HS-5 (cell line): ENCODE measurements around the gene RASD2.

Experiments
- DNase-seq: peaks from one replicate; pipeline ENCODE4 v3.0.0-alpha.2; 2012; ENCODE audit warnings: low read depth

The RASD2 gene

GRCh38 chr22:35560366-35560765, 19.7 kb downstream of the RASD2 start:
- DNase-seq, result no peak

GRCh38 chr22:35560824-35561223, 20.2 kb downstream of the RASD2 start:
- DNase-seq, result no peak

DNA sequence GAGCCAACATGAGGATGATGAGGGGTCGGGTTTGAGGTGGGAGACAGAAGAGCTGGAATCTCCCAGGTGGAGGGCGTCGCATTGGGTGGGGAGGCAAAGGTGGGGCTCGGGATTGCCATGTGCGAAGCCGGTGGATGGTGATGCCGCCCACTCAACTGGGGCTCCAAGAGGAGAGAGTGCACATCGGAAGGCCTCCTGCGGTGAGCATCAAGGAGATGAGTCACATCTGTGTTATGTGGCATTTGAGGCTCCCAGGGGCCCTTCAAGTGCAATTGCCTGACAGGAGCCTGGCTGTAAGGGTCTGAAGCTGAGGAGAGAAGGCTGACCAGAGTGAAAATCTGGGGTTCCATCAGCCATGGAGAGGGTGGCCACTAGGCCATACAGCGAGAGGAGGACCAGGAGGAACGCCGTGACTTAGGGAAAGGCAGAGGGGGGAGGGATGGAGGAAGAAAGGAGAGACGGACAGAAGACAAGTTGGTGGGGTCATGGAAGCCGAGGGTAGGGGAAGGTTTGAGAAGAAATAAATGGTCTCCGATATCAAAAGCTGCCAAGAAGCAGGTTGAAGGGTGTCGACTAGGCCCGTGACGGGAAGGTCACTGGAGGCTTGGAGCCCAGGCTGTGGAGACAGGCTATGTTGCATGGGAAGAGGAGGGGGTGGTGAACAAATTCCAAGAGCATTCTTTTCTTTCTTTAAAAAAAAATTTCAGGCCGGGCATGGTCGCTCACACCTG, 21.3 kb downstream of the RASD2 start:
- peak; percentile 43 for DNase-seq

DNA sequence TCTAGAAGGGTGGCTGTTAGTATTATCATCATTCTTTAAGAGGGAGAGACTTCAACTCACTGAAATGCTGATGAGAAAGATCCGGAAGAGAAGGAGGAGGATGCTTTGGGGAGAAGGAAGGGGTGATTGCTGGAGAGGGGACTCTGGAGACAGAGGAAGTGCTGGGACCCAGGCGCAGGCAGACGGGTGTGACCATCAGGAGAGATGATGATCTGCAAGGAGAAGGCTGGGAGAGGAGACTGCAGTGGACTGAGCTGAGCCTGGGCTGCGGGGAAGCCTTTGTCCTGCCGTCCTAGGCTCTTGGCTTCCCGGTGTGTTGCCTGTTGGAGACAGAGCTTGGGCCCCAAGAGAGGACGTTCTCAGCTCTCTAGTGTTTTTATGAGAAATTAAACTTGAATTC, 22.6 kb downstream of the RASD2 start:
- no peak for DNase-seq

GRCh38 chr22:35564975-35565867, 24.6 kb downstream of the RASD2 start:
- no peak for DNase-seq

DNA sequence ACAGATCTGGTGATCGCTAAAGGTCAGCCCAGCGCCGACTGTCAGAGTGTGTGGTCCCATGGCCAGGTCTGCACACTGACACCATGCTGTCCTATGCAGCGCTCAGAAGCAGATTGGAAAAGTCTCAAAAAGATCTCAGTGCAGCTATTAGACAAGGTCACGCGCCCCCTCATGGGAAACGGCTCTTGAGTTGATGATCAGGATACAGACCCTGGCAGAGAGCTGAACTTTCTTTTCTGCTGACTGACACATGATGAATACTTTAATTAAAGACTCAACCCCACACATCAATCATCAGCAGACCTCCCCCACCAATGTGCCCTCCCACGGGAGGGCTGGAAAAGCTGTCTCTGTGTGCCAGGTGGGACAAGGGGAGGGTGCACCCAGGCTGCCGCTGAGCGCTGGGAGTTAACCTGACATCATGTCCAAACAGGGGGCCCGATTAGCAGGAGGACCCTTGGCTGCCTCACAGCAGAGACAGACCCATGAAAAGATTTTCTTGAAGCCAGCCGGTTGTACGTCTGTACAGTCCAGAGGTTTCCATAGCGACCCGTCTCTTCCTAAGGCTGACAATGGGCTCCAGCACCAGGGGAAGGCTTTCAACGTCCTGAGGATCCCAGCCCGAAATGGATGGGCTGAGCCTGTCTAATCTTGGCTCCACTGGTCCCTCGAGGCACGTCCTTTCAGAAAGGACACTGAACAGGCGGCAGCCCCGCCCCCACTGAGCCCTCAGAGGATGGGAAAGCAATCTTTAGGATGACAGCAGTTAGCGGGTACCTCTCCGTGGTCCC, 26.9 kb downstream of the RASD2 start:
- no peak for DNase-seq

DNA sequence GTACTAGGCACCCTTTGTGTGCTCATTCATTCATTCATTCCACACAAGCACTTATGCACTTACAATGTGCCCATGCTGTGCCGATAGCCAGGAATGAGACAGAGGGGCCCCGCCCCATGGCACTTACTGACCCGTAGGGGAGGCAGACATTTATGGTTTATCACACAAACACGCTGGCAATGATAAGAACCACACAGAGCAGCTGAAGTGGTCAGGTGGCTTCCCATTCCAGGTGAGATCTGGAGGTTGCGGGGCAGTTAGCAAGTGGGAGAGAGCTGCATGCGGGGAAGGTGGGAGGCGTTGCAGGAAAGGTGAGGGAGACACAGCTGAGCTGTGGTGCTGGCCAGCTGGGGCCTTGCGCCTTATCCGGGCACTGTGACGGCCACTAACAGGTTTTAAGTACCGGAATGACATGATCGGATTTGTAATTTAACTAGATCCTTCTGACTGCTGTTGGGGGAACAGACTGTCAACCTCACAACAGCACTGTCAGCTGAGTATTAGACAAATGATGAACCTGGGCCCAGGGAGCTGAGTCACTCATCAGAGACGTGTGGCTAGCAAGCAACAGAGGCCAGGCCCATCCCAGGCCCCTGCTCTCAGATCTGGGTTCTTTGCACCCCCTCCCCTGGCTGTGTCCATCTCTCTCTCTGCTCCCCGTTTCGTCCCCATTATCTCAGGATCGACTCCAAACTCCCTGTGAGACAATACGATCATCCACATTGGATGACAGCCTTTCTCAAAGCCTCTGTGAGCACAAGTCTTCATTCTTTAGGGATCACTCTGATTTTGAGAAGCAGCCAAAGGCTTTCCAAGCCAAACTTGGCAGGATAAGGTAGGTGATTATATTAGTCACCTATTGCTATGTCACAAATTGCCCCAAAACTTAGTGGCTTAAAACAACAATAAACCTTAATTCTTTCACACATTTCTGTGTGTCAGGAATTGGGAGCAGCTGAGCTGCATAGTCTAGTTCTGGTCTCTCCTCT, 28.4 kb downstream of the RASD2 start:
- DNase-seq, result peak; percentile 52

- no peak for DNase-seq
Measured at GRCh38 chr22:35569916-35570315, 29.3 kb downstream of the RASD2 start.

GRCh38 chr22:35570686-35571194, 30.1 kb downstream of the RASD2 start:
- no peak for DNase-seq

DNA sequence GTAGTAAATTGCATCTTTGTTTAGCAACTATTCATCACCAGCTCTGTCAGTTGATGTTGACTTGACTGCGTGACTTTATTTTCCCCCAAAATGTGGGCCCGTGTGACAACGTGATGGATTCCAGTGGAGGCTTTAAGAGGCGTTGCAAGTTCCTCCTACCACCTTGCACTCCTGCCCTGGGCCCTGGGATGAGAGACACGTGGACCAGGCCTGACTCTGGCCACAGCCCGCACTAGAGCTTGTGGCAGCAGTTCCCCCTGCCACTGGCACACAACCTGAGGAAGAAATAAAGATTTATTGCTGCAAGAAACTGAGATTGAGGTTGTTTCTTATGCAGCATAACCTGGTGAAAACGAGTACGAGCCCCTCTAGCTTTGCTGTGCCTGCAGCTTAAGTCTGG, 31.9 kb downstream of the RASD2 start:
- DNase-seq, result no peak

DNA sequence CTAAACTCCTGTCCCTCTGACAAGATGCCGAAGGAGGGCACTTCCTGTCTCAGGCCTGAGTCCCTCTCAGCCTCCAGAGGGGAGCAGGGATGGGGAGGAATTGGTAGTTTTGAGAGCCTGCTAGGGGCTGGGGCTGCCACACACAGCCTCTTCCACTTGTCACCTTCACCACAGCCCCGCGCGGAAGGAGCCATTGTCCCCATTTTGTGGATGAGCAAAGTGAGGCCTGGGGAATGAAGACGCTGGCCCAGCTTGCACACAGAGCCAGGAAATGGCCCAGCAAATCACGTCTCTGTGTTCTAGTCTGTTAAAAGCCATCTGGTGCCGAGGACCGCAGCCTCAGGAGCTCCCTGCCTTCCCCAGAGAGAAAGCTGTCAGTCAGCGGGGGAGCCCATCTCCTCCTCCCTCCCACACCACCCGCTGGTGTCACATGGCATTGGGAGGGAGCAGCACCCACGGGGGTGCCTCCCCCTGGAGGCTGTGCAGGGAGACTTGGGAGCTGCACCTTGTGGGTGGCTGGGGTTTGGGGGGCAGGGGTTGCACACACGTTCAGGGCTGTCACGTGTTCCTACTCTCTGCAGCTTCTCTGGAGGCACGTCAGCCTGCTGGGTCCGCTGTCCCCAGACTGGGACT, 34.6 kb downstream of the RASD2 start:
- DNase-seq, result no peak

- DNase-seq, result no peak
Measured at GRCh38 chr22:35576671-35577070, 36.0 kb downstream of the RASD2 start.

- DNase-seq, result no peak
Measured at GRCh38 chr22:35577799-35578659, 37.4 kb downstream of the RASD2 start.

GRCh38 chr22:35578836-35579575, 38.4 kb downstream of the RASD2 start:
- no peak for DNase-seq

DNA sequence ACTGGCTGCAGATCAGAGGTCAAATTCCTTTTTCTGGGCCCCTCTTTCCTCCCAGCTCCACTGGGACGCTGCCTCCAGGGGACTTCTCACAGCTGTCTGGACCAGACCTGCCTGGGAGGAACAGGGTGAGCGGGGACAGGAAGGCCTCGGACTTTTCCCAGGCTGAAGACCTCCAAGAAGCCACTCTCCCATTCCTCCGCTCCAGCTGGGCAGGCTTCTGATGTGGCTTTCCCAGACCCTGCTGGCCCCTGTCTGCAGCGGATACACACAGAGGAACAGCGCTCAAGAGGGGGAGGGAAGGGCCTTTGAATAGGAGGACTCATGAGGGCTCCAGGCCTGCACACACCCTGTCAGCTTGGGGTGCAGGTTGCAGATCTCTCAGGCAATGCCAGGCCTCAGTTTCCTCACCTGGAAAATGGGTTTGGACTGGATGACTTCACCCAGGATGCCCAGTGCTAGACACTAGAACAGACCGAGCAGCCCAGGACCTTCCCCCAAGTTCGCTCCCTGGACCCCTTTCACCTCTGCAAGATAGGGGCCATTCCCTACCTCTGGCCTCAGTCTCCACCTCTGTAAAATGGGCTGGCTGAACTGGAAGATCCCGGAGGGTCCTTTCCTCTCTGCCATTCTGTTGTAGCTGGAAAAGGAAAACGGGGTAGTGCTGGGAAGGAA, 39.9 kb downstream of the RASD2 start:
- DNase-seq, result no peak

- DNase-seq, result no peak
Measured at GRCh38 chr22:35581023-35581413, 40.4 kb downstream of the RASD2 start.

- no peak for DNase-seq
Measured at GRCh38 chr22:35582218-35582860, 41.7 kb downstream of the RASD2 start.
